C4-2B (cell line): ENCODE results near the gene LZTS3.

Source experiments
- CTCF ChIP-seq: fragments of 450-650 bp; conservative IDR thresholded peaks from 2 replicates; pipeline ENCODE4 v1.5.1; 2017; ENCODE audit warnings: mild to moderate bottlenecking
- ZFX ChIP-seq: fragments of 450-650 bp; IDR thresholded peaks from 2 replicates; pipeline ENCODE4 v1.6.1; 2017

GRCh38 chr20:3141757-3142156 lies 31.6 kb downstream of the LZTS3 start:
- TF ChIP-seq CTCF (no peak), ZFX (no peak)
